ENCODE measurements around the gene CCDC187.

GRCh38 chr9:136347472-136348256 is 43.8 kb upstream of the CCDC187 start:
- TF ChIP-seq EP300 (IDR thresholded peaks at IDR 0.05) (no peak), CTCF (IDR thresholded peaks at IDR 0.05) (no peak), POLR2A (IDR thresholded peaks at IDR 0.05) (no peak)

All from upper lobe of left lung (tissue), 4 donors.